HepG2 (cell line): ENCODE data around the gene LRRC74B.

Experiments used
- ELF4 ChIP-seq: sonication (generic); formaldehyde crosslinking; IDR thresholded peaks from 2 replicates; pipeline ENCODE4 v1.5.0; 2020; ENCODE audit warnings: missing genetic modification reagents, mild to moderate bottlenecking, moderate library complexity, borderline replicate concordance
- JUNB ChIP-seq: sonication (generic); formaldehyde crosslinking; IDR thresholded peaks from 2 replicates; pipeline ENCODE4 v1.8.0; 2022; ENCODE audit warnings: missing genetic modification reagents, mild to moderate bottlenecking, borderline replicate concordance
- KDM5A ChIP-seq: fragments of 200-600 bp; sonication (generic); IDR thresholded peaks from 2 replicates; pipeline ENCODE4 v1.7.0; 2018; ENCODE audit warnings: antibody characterized with exemption, mild to moderate bottlenecking, low read length, borderline replicate concordance
- MAZ ChIP-seq, 2 experiments: sonication (generic) in 1 of 2; formaldehyde crosslinking in 1 of 2; IDR thresholded peaks; 2 replicates each; pipeline versions ENCODE4 v1.5.0 to v1.6.1; 2012 to 2020; ENCODE audit warnings: low read depth in 2 of 2, mild to moderate bottlenecking in 2 of 2, borderline replicate concordance in 1 of 2, improper control_type of control experiment in 1 of 2, low read length in 1 of 2, missing genetic modification reagents in 1 of 2, moderate library complexity in 1 of 2
- POLR2AphosphoS5 ChIP-seq: IDR thresholded peaks from 2 replicates; pipeline ENCODE4 v1.6.1; 2012; ENCODE audit warnings: low read depth, low read length
- RAD21 ChIP-seq: fragments of 450-650 bp; formaldehyde crosslinking; IDR thresholded peaks from 2 replicates; pipeline ENCODE4 v1.5.0; 2020; ENCODE audit warnings: mild to moderate bottlenecking
- YY1 ChIP-seq: IDR thresholded peaks from 2 replicates; pipeline ENCODE4 v1.6.1; 2011; ENCODE audit warnings: low read length, low read depth, moderate library complexity, mild to moderate bottlenecking; ENCODE audit not compliant: insufficient read depth, insufficient replicate concordance
- ZNF138 ChIP-seq: sonication (generic); formaldehyde crosslinking; IDR thresholded peaks from 2 replicates; pipeline ENCODE4 v1.5.0; 2020; ENCODE audit warnings: mild to moderate bottlenecking, low read depth, missing genetic modification reagents
- ZNF674 ChIP-seq: sonication (generic); formaldehyde crosslinking; IDR thresholded peaks from 2 replicates; pipeline ENCODE4 v1.5.0; 2020; ENCODE audit warnings: low read depth, mild to moderate bottlenecking, missing genetic modification reagents
- ZNF7 ChIP-seq: IDR thresholded peaks from 2 replicates; pipeline ENCODE4 v1.6.1; 2016; ENCODE audit warnings: missing biosample characterization, missing genetic modification reagents
- TF ChIP-seq, protein P1 (sequence below): sonication (generic); formaldehyde crosslinking; IDR thresholded peaks from 2 replicates; pipeline ENCODE4 v1.8.0; 2022; ENCODE audit warnings: mild to moderate bottlenecking, missing genetic modification reagents; ENCODE audit not compliant: insufficient replicate concordance
- TF ChIP-seq, protein P2 (sequence below): sonication (generic); formaldehyde crosslinking; IDR thresholded peaks from 2 replicates; pipeline ENCODE4 v1.5.0; 2020; ENCODE audit warnings: mild to moderate bottlenecking, missing genetic modification reagents, moderate library complexity

DNA sequence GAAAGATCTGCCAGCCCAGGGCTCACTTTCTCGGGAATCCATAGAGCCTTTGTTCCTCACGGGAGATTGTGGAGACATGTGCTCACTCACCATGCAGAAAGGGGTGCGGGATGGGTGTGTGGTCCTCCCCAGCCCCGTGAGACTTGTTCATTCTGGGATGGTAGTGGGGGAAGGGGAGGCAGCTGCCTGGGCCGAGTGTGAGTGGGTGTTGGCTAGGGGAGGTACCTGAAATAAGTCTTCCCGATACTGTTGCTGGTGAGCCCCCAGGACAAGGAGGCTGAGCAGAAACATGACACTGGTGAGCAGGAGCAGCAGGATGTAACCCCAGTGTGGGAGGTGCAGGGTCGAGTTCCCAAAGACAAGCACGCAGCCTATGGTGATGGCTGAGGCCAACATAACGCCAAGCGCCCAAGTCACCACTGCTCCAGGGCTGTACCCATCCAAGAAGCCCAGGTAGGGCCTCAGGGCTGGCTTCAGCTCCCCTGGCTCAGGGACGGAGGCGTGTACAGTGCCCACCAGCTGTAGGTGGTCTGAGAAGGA, 16.2 kb upstream of the LRRC74B start:
- TF ChIP-seq POLR2AphosphoS5 (no peak), ELF4 (CRISPR knock-in tag) (no peak), KDM5A (no peak), YY1 (no peak), JUNB (no peak), MAZ (IDR thresholded peaks at IDR 0.05; ENCODE audit: borderline replicate concordance, low read depth, low read length) (no peak), MAZ (CRISPR knock-in tag; IDR thresholded peaks at IDR 0.05; ENCODE audit: low read depth) (no peak), ZNF7 (no peak), ZNF138 (CRISPR knock-in tag) (no peak), ZNF674 (CRISPR knock-in tag) (no peak), RAD21 (no peak)
- TF ChIP-seq, protein P1, sequence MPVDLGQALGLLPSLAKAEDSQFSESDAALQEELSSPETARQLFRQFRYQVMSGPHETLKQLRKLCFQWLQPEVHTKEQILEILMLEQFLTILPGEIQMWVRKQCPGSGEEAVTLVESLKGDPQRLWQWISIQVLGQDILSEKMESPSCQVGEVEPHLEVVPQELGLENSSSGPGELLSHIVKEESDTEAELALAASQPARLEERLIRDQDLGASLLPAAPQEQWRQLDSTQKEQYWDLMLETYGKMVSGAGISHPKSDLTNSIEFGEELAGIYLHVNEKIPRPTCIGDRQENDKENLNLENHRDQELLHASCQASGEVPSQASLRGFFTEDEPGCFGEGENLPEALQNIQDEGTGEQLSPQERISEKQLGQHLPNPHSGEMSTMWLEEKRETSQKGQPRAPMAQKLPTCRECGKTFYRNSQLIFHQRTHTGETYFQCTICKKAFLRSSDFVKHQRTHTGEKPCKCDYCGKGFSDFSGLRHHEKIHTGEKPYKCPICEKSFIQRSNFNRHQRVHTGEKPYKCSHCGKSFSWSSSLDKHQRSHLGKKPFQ (CRISPR knock-in tag), result no peak
- TF ChIP-seq, protein P2, sequence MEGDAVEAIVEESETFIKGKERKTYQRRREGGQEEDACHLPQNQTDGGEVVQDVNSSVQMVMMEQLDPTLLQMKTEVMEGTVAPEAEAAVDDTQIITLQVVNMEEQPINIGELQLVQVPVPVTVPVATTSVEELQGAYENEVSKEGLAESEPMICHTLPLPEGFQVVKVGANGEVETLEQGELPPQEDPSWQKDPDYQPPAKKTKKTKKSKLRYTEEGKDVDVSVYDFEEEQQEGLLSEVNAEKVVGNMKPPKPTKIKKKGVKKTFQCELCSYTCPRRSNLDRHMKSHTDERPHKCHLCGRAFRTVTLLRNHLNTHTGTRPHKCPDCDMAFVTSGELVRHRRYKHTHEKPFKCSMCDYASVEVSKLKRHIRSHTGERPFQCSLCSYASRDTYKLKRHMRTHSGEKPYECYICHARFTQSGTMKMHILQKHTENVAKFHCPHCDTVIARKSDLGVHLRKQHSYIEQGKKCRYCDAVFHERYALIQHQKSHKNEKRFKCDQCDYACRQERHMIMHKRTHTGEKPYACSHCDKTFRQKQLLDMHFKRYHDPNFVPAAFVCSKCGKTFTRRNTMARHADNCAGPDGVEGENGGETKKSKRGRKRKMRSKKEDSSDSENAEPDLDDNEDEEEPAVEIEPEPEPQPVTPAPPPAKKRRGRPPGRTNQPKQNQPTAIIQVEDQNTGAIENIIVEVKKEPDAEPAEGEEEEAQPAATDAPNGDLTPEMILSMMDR (CRISPR knock-in tag), result no peak
